IPS-18a (cell line): Measurements from ENCODE around the gene DNAJB9.

Source experiments
- H3K27ac ChIP-seq: one replicate; pipeline ENCODE4 v1.5.1; 2013; ENCODE audit warnings: low read length
- H3K27me3 ChIP-seq: one replicate; pipeline ENCODE4 v1.6.1; 2013; ENCODE audit warnings: mild to moderate bottlenecking, low read length; ENCODE audit not compliant: control insufficient read depth, insufficient read depth
- H3K36me3 ChIP-seq: one replicate; pipeline ENCODE4 v1.6.1; 2013; ENCODE audit warnings: low read depth, low read length; ENCODE audit not compliant: control insufficient read depth
- H3K4me1 ChIP-seq: one replicate; pipeline ENCODE4 v1.6.1; 2013; ENCODE audit warnings: low read depth, low read length; ENCODE audit not compliant: control insufficient read depth
- H3K4me3 ChIP-seq: one replicate; pipeline ENCODE4 v1.5.1; 2013; ENCODE audit warnings: low read length
- H3K9ac ChIP-seq: one replicate; pipeline ENCODE4 v1.6.1; 2013; ENCODE audit warnings: mild to moderate bottlenecking, low read length, moderate library complexity
- H3K9me3 ChIP-seq: one replicate; pipeline ENCODE4 v1.6.1; 2013; ENCODE audit warnings: low read depth, low read length; ENCODE audit not compliant: control insufficient read depth

Gene DNAJB9

GRCh38 chr7:108611268-108611667 lies 41.6 kb downstream of the DNAJB9 start:
- Histone ChIP-seq H3K9ac (no peak overlapping the region), H3K36me3 (no peaks in the 10 kb centered on the region), H3K4me3 (no peak overlapping the region), H3K27ac (no peak overlapping the region), H3K4me1 (peaks cover 12% of the 10 kb centered on the region), H3K27me3 (no peaks in the 10 kb centered on the region), H3K9me3 (no peaks in the 10 kb centered on the region)

GRCh38 chr7:108613147-108613948 lies 43.7 kb downstream of the DNAJB9 start:
- Histone ChIP-seq H3K27ac (no peak overlapping the region), H3K4me3 (no peak overlapping the region), H3K4me1 (peaks cover 12% of the 10 kb centered on the region), H3K36me3 (no peaks in the 10 kb centered on the region), H3K9ac (no peak overlapping the region), H3K27me3 (no peaks in the 10 kb centered on the region), H3K9me3 (no peaks in the 10 kb centered on the region)

- Histone ChIP-seq H3K4me1 (peaks cover 12% of the 10 kb centered on the region), H3K36me3 (no peaks in the 10 kb centered on the region), H3K27ac (no peak overlapping the region), H3K4me3 (no peak overlapping the region), H3K27me3 (no peaks in the 10 kb centered on the region), H3K9me3 (no peaks in the 10 kb centered on the region), H3K9ac (no peak overlapping the region)
Observed at GRCh38 chr7:108613949-108614381, 44.3 kb downstream of the DNAJB9 start.

GRCh38 chr7:108614896-108615295 lies 45.2 kb downstream of the DNAJB9 start:
- Histone ChIP-seq H3K27me3 (no peaks in the 10 kb centered on the region), H3K36me3 (no peaks in the 10 kb centered on the region), H3K9ac (no peak overlapping the region), H3K4me1 (peaks cover 12% of the 10 kb centered on the region), H3K4me3 (no peak overlapping the region), H3K9me3 (no peaks in the 10 kb centered on the region), H3K27ac (no peak overlapping the region)

- no peak overlapping the region for H3K27ac ChIP-seq
Observed at GRCh38 chr7:108618056-108618455, 48.4 kb downstream of the DNAJB9 start.

GRCh38 chr7:108623220-108623619 lies 53.5 kb downstream of the DNAJB9 start:
- Histone ChIP-seq H3K27me3 (no peaks in the 10 kb centered on the region), H3K36me3 (no peaks in the 10 kb centered on the region), H3K4me3 (no peak overlapping the region), H3K27ac (no peak overlapping the region), H3K9me3 (no peaks in the 10 kb centered on the region), H3K9ac (no peak overlapping the region), H3K4me1 (no peaks in the 10 kb centered on the region)

More at GRCh38 chr7:108618056-108618455, 48.4 kb downstream of the DNAJB9 start:
- Histone ChIP-seq H3K4me1 (peaks cover 12% of the 10 kb centered on the region), H3K9ac (no peak overlapping the region), H3K36me3 (no peaks in the 10 kb centered on the region), H3K4me3 (no peak overlapping the region), H3K9me3 (no peaks in the 10 kb centered on the region), H3K27me3 (no peaks in the 10 kb centered on the region)
